Measurements from ENCODE around the gene EBI3. TPM values are rescaled to one million over a fixed set of nuclear protein-coding genes. Genes with fewer than 3 reads are reported as not detected.

Gene EBI3
- total RNA-seq, 1 experiment from 2014 or later: 1.4 TPM

DNA sequence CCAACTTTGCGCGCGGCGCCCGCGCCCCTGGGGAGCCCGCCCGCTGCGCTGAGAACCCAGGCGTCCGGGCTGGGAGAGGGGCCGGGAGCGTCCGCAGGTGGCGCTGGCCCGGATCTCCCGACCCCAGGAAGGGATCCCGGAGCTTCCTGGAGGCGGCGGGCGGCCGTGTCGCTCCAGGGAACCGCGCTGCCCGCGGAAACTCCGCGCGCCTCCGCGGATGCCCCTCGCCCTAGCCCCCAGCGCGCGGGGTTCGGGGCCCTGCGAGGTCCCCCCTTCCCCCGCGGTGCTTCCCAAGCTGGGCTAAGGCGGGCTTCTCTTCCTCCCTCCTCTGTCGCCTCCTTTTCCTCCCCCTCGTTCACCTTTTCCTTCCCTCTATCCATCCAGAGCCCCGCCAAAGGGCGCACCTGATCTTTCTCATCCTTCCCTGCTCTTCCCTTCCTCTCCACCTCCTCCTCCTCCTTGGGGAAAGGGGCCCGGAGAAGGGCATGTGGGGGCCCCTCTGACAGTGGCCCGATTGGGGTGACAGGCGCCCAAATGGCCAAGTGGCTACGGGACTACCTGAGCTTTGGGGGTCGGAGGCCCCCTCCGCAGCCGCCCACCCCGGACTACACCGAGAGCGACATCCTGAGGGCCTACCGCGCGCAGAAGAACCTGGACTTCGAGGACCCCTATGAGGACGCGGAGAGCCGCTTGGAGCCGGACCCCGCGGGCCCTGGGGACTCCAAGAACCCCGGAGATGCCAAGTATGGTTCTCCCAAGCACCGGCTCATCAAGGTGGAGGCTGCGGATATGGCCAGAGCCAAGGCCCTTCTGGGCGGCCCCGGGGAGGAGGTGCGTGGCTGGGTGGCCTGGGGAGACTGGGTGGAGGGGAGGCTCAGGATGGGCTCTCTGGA is 50.5 kb downstream of the EBI3 start:
- Histone ChIP-seq H3K4me1 (ENCODE audit: insufficient read depth, low read length) (no peaks in the 10 kb centered on the region; the same call in 1 of the 2 replicates), H2AK5ac (ENCODE audit: insufficient read length, low read length) (no peak overlapping the region), H3K79me2 (ENCODE audit: insufficient read depth, low read length) (no peaks in the 10 kb centered on the region), H2BK20ac (ENCODE audit: low read depth, low read length, poor library complexity, severe bottlenecking) (no peak overlapping the region), H2BK5ac (ENCODE audit: insufficient read length, low read length) (no peak overlapping the region), H4K20me1 (ENCODE audit: control insufficient read depth, insufficient read depth, insufficient read length) (no peaks in the 10 kb centered on the region), H3K79me1 (ENCODE audit: insufficient read depth, low read depth, low read length, poor library complexity, severe bottlenecking) (no peaks in the 10 kb centered on the region), H3K9ac (ENCODE audit: extremely low read depth, insufficient read length, low read length) (no peak overlapping the region), H3K23ac (ENCODE audit: insufficient read length, low read depth, low read length) (no peak overlapping the region), H3K4me2 (ENCODE audit: insufficient read depth, insufficient read length, low read length) (peak overlapping the region; percentile 83), H2AFZ (ENCODE audit: low read length) (no peak overlapping the region), H4K5ac (ENCODE audit: insufficient read length, low read depth, low read length) (no peak overlapping the region), H2BK12ac (ENCODE audit: insufficient read length, low read depth, low read length) (no peak overlapping the region), H2BK15ac (ENCODE audit: low read depth, low read length) (no peak overlapping the region), H3T11ph (ENCODE audit: low read length) (no peak overlapping the region), H3K23me2 (ENCODE audit: insufficient read length, low read depth, low read length, poor library complexity, severe bottlenecking) (peaks cover 16% of the 10 kb centered on the region), H2BK120ac (ENCODE audit: low read depth, low read length, poor library complexity, severe bottlenecking) (no peak overlapping the region), H3K27ac (ENCODE audit: insufficient read length, low read depth, low read length) (no peak overlapping the region), H3K4ac (ENCODE audit: low read depth, low read length) (no peak overlapping the region), H4K8ac (replicated peaks; ENCODE audit: insufficient read length, low read depth, low read length) (no peak overlapping the region), H3K9me3 (ENCODE audit: control insufficient read depth, low read depth, low read length) (no peaks in the 10 kb centered on the region), H3K27me3 (ENCODE audit: insufficient read depth, low read length) (peaks cover 11% of the 10 kb centered on the region; the same call in 1 of the 2 replicates), H4K91ac (ENCODE audit: insufficient read length, low read depth, low read length) (no peak overlapping the region), H3K18ac (ENCODE audit: insufficient read length, low read depth, low read length) (no peak overlapping the region), H3K56ac (ENCODE audit: insufficient read length, low read depth, low read length) (no peak overlapping the region), H3K14ac (ENCODE audit: insufficient read depth, low read length) (no peak overlapping the region; the same call in 1 of the 2 replicates)
- H3K4me3 Mint-ChIP-seq: peak overlapping the region; percentile 69 to 93
- no peak overlapping the region for H3K27ac Mint-ChIP-seq
- no peak for DNase-seq
- WGBS (ENCODE audit: extremely low coverage, insufficient read length, low lambda C conversion rate): no CpG with 5 or more reads among the region's 71 CpGs
- peaks cover 68% of the 10 kb centered on the region for H3K27me3 Mint-ChIP-seq (ENCODE audit: low read depth)
- no peaks in the 10 kb centered on the region; a peak in 1 of 5 replicates for H3K9me3 Mint-ChIP-seq
- TF ChIP-seq, protein P1, sequence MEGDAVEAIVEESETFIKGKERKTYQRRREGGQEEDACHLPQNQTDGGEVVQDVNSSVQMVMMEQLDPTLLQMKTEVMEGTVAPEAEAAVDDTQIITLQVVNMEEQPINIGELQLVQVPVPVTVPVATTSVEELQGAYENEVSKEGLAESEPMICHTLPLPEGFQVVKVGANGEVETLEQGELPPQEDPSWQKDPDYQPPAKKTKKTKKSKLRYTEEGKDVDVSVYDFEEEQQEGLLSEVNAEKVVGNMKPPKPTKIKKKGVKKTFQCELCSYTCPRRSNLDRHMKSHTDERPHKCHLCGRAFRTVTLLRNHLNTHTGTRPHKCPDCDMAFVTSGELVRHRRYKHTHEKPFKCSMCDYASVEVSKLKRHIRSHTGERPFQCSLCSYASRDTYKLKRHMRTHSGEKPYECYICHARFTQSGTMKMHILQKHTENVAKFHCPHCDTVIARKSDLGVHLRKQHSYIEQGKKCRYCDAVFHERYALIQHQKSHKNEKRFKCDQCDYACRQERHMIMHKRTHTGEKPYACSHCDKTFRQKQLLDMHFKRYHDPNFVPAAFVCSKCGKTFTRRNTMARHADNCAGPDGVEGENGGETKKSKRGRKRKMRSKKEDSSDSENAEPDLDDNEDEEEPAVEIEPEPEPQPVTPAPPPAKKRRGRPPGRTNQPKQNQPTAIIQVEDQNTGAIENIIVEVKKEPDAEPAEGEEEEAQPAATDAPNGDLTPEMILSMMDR (conservative IDR thresholded peaks at IDR 0.05): no peak
- peaks cover 0 to 1% (median 0%) of the 10 kb centered on the region in 3 experiments; a peak in 1 of 7 replicates for H3K36me3 Mint-ChIP-seq (ENCODE audit: insufficient read depth in 1 of 3, low read depth in 3 of 3)
- peaks cover 7 to 19% of the 10 kb centered on the region in 2 experiments for H3K4me1 Mint-ChIP-seq
